ENCODE results near the gene COPS7B.

Gene COPS7B

DNA sequence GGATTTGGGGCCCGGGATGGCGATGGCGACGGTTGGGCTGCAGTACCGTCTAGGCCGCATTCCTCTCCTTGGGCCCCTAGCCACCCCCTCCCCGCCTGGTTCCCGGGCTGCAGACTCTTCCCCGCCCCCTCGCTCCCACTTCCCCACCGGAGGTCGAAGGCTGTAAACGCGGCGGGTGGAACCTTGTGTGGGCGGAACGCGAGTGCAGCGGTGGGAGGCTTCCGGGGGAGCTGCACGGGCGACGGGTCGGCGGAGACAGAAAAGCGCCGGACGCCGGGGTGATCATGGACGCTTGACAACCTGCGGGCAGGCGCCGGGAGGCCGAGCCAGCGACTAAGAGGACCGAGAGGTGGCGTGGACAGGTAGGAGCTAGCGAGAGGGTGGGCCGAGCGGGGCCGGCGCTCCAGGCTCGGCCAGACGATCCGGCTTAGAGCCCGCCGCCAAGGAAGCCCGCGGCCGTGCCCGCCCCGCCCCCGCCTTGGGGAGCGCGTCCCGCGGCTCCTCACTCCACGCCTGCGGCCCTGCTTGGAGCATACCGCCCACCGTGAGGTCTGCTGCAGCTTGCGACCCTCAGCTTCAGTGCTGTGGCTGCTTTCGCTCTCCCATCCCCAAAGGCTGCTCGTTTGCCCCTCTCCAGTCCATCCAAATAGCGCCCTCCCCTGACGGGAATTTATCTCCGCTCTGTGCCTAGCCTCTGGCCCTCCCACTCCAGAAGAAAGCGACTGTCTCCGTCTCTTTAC is at the start of gene COPS7B:
Gene COPS7B, plus strand, starts transcription at position 269 of the 740 bp plus-strand sequence. CDS start 2,126 bp downstream, outside the sequence.
- TF ChIP-seq, protein P1, sequence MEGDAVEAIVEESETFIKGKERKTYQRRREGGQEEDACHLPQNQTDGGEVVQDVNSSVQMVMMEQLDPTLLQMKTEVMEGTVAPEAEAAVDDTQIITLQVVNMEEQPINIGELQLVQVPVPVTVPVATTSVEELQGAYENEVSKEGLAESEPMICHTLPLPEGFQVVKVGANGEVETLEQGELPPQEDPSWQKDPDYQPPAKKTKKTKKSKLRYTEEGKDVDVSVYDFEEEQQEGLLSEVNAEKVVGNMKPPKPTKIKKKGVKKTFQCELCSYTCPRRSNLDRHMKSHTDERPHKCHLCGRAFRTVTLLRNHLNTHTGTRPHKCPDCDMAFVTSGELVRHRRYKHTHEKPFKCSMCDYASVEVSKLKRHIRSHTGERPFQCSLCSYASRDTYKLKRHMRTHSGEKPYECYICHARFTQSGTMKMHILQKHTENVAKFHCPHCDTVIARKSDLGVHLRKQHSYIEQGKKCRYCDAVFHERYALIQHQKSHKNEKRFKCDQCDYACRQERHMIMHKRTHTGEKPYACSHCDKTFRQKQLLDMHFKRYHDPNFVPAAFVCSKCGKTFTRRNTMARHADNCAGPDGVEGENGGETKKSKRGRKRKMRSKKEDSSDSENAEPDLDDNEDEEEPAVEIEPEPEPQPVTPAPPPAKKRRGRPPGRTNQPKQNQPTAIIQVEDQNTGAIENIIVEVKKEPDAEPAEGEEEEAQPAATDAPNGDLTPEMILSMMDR (IDR thresholded peaks at IDR 0.05): peak; percentile 60

GRCh38 chr2:231737761-231738160 is 48.5 kb upstream of the COPS7B start:
- TF ChIP-seq, protein P1 (IDR thresholded peaks at IDR 0.05): no peak

DNA sequence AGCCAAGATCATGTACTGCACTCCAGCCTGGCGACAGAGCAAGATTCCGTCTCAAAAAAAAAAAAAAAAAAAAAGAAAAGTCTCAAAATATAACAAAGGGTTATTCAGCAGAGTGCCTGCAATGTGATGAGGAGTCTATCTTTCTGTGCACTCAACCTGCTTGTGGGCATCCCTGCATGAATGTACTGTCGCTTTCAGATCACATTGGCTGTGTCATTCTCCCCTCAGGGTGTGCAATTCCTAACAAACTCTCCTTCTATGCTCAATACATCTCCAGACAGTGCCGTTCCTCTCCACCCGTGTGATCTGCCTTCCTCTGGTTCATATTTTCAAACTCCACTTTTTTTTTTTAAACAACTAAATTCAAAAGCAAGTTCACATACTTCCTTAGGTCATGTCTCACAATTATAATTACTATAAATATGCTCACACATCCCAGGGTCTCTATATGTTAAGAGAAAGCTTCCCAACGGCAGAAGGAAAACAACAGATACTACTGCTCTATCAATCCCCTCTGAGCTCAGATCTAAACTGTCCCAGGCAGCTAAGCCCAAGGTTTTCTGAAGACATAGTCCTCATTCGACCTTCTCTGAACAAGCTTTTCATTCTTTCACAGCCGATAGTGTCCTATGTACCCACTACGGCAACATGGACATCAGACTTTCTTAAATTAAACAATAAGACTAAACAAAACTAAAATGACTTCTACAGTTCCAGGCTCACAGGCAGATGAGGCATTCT is 42.7 kb upstream of the COPS7B start:
- TF ChIP-seq, protein P1 (IDR thresholded peaks at IDR 0.05): no peak

DNA sequence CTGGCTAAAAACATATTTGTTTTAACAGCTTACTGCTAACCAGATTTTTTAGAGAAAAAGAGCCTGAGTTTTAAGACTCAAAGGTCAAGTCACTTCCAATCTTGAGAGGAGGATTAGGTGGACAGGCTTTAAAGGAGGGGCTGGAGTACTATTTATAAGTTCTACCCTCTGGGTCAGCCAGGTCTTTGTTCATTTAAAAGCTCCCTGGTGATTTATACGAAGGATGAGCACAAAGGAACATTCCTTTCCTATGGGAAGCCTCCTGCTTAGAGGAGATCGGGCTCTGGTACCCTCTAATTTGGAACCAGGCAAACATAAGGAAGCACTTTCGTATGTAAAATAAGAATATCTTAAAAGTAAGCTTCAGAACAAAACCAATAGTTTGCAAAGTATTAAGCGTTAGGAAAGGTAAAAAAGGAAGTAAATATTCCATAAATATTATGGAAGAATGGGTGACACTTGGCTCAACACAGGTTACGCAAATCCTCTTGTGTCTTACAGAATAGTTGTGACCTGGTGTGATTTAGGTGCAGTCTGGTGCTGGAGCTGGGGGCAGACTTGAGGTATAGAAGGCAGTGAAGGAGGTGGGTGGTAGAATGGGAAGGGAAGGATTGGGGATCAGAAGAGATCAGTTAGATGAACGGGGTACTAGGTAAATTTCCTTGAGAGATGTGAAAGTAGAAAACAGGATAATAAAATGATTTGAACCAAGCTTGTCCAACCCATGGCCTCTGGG is 40.8 kb upstream of the COPS7B start:
- TF ChIP-seq, protein P1 (IDR thresholded peaks at IDR 0.05): no peak

- TF ChIP-seq, protein P1 (IDR thresholded peaks at IDR 0.05): no peak
These were observed 35.0 kb upstream of the COPS7B start for GRCh38 chr2:231751042-231751815.

DNA sequence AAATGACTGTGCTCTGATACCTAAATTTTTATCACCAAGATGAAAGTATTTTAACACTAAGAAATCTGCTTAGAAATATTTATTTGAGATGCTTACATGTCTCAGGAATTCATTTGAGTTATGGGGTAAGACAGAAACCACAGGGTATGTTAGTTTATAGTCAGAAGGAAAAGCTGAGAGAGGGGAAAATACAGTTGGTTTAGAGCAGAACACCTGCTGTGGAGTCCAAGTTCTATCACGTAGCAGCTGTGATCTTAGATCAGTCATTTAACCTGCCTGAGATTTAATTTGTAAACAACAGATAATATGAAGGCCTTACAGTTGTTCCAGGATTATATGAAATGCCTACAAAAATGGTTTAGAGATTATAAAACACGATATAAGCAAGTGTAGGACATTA is 34.2 kb upstream of the COPS7B start:
- TF ChIP-seq, protein P1 (IDR thresholded peaks at IDR 0.05): no peak

DNA sequence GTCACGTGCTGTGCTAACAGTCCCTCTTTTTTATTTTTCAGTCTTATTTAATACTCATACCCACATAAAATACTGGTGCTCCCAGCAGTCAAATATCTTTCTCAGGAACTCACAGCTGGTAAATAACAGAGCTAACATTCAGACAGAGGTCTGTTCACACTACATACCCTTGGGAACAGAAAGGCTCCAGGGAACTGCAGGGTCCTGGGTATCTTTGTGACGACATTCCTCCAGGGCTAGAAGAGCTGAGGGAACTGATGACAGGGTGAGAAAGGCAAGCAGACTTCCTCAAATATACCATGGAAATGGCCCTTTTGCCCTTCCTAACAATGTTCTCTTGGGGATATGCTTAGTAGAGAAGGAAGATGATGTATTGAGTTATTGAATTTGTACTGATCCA is 24.5 kb upstream of the COPS7B start:
- TF ChIP-seq, protein P1 (IDR thresholded peaks at IDR 0.05): no peak

Data from LNCAP (cell line).